SK-N-SH (cell line): ENCODE results near the gene MAPK12. TPM values are rescaled to one million over a fixed set of nuclear protein-coding genes. Genes with fewer than 3 reads are reported as not detected.
A peak's percentile ranks its signal among the peaks of the same experiment; 100 is the strongest.

Experiments
- CTCF ChIA-PET: fragments of 300-600, 350-600 bp; formaldehyde crosslinking; extraction: SDS; loops from one replicate; lab custom pipeline; 2021; lab: Yijun Ruan, JAX
- POLR2A ChIA-PET: fragments of 350-600 bp; sonication (Branson Sonifier 250); formaldehyde crosslinking; extraction: SDS; loops from one replicate; lab custom pipeline; 2020; ENCODE audit warnings: antibody characterized with exemption, inconsistent platforms; lab: Yijun Ruan, JAX
- DNase-seq: peaks from one replicate; pipeline ENCODE4 v3.0.0; 2012
- H2AFZ ChIP-seq: fragments of 200-600 bp; sonication (generic); 2 replicates; pipeline ENCODE4 v1.8.1; 2016; ENCODE audit warnings: antibody characterized with exemption, mild to moderate bottlenecking, low read depth
- H3F3A ChIP-seq: fragments of 200-600 bp; sonication (generic); replicated peaks from 2 replicates; pipeline ENCODE3; 2016; ENCODE audit warnings: antibody characterized with exemption, mild to moderate bottlenecking; ENCODE audit not compliant: insufficient read depth
- H3K27ac ChIP-seq, 2 experiments: fragments of 200-500 bp in 1 of 2; fragments of 200-600 bp in 1 of 2; sonication (Bioruptor generic) in 1 of 2; sonication (generic), shearing (Covaris generic) in 1 of 2; 2 replicates each; pipeline versions ENCODE4 v1.5.1 to v1.6.1; 2014 to 2016; ENCODE audit warnings: low read depth in 2 of 2, inconsistent platforms in 1 of 2, low read length in 1 of 2, mild to moderate bottlenecking in 1 of 2, mixed read lengths in 1 of 2
- H3K27me3 ChIP-seq: fragments of 200-600 bp; sonication (generic), shearing (Covaris generic); 2 replicates; pipeline ENCODE4 v1.6.1; 2016; ENCODE audit warnings: mixed run types; ENCODE audit not compliant: insufficient read depth
- H3K36me3 ChIP-seq, 2 experiments: fragments of 200-500 bp in 1 of 2; fragments of 200-600 bp in 1 of 2; sonication (Bioruptor generic) in 1 of 2; sonication (generic) in 1 of 2; replicated peaks in 1 of 2; 2 replicates each; pipeline versions ENCODE3 to v1.5.1; 2014 to 2016; ENCODE audit warnings: low read length in 1 of 2, mild to moderate bottlenecking in 1 of 2; ENCODE audit not compliant: insufficient read depth in 2 of 2, control insufficient read depth in 1 of 2
- H3K4me1 ChIP-seq, 2 experiments: fragments of 200-500 bp in 1 of 2; fragments of 200-600 bp in 1 of 2; sonication (Bioruptor generic) in 1 of 2; sonication (generic), shearing (Covaris generic) in 1 of 2; 2 replicates each; pipeline versions ENCODE4 v1.5.1 to v1.6.1; 2014 to 2016; ENCODE audit warnings: low read depth in 1 of 2, low read length in 1 of 2, mixed run types in 1 of 2; ENCODE audit not compliant: insufficient read depth in 2 of 2, control insufficient read depth in 1 of 2
- H3K4me2 ChIP-seq: fragments of 200-600 bp; sonication (generic), shearing (Covaris generic); 2 replicates; pipeline ENCODE4 v1.6.1; 2017; ENCODE audit warnings: mixed run types
- H3K4me3 ChIP-seq, 2 experiments: fragments of 200-500 bp in 1 of 2; fragments of 200-600 bp in 1 of 2; sonication (Bioruptor generic) in 1 of 2; sonication (generic), shearing (Covaris generic) in 1 of 2; 2 replicates each; pipeline versions ENCODE4 v1.5.1 to v1.8.1; 2014 to 2016; ENCODE audit warnings: low read depth in 2 of 2, inconsistent platforms in 1 of 2, low read length in 1 of 2, mild to moderate bottlenecking in 1 of 2, mixed read lengths in 1 of 2, moderate library complexity in 1 of 2
- H3K79me2 ChIP-seq: fragments of 200-600 bp; sonication (generic); 2 replicates; pipeline ENCODE4 v1.8.1; 2017; ENCODE audit warnings: mild to moderate bottlenecking; ENCODE audit not compliant: insufficient read depth
- H3K9ac ChIP-seq: fragments of 200-600 bp; sonication (generic); 2 replicates; pipeline ENCODE4 v1.6.1; 2017; ENCODE audit warnings: mixed run types
- H3K9me2 ChIP-seq: fragments of 200-600 bp; sonication (generic); 2 replicates; pipeline ENCODE4 v1.6.1; 2017; ENCODE audit warnings: mixed run types
- H3K9me3 ChIP-seq: fragments of 200-600 bp; sonication (generic); 2 replicates; pipeline ENCODE4 v1.6.1; 2017; ENCODE audit warnings: mixed run types, mild to moderate bottlenecking, moderate library complexity
- H4K20me1 ChIP-seq: fragments of 200-600 bp; sonication (generic); 2 replicates; pipeline ENCODE4 v1.6.1; 2017; ENCODE audit warnings: mild to moderate bottlenecking, mixed run types; ENCODE audit not compliant: insufficient read depth
- EP300 ChIP-seq, 2 experiments: IDR thresholded peaks; 2 replicates each; pipeline versions ENCODE4 v1.4.0 to v1.6.1; 2012; ENCODE audit warnings: borderline replicate concordance in 1 of 2, low read depth in 1 of 2, low read length in 1 of 2
- EZH2phosphoT487 ChIP-seq: fragments of 200-600 bp; sonication (generic); IDR thresholded peaks from 2 replicates; pipeline ENCODE4 v1.6.1; 2017; ENCODE audit warnings: low read depth, mixed run types, mild to moderate bottlenecking, antibody characterized with exemption, moderate library complexity, borderline replicate concordance
- FOXJ3 ChIP-seq: sonication (generic); formaldehyde crosslinking; IDR thresholded peaks from 2 replicates; pipeline ENCODE4 v1.5.1; 2020; ENCODE audit warnings: mild to moderate bottlenecking, missing genetic modification reagents
- MXI1 ChIP-seq: IDR thresholded peaks from 2 replicates; pipeline ENCODE4 v1.6.1; 2012; ENCODE audit warnings: mild to moderate bottlenecking, low read depth, low read length, improper control_type of control experiment
- NRF1 ChIP-seq: IDR thresholded peaks from 2 replicates; pipeline ENCODE4 v1.6.1; 2012; ENCODE audit warnings: low read depth, mild to moderate bottlenecking, low read length
- RXRA ChIP-seq: IDR thresholded peaks from 2 replicates; pipeline ENCODE4 v1.4.0; 2012; ENCODE audit warnings: low read depth, mild to moderate bottlenecking, borderline replicate concordance
- SIN3A ChIP-seq: IDR thresholded peaks from 2 replicates; pipeline ENCODE4 v1.6.1; 2012; ENCODE audit warnings: low read depth, mild to moderate bottlenecking, low read length, moderate library complexity, borderline replicate concordance
- SMC3 ChIP-seq: IDR thresholded peaks from 2 replicates; pipeline ENCODE4 v1.6.1; 2012; ENCODE audit warnings: low read depth, low read length, improper control_type of control experiment
- TAF1 ChIP-seq: IDR thresholded peaks from 2 replicates; pipeline ENCODE4 v1.6.1; 2012; ENCODE audit warnings: low read depth, mild to moderate bottlenecking, low read length, moderate library complexity, borderline replicate concordance
- TCF12 ChIP-seq: IDR thresholded peaks from 2 replicates; pipeline ENCODE4 v1.4.0; 2012
- YY1 ChIP-seq: IDR thresholded peaks from 2 replicates; pipeline ENCODE4 v1.4.0; 2012; ENCODE audit warnings: low read depth, mild to moderate bottlenecking
- WGBS: methylation state at CpG from one replicate; pipeline ENCODE4 v1.1.6; 2017; ENCODE audit warnings: low lambda C conversion rate; 5-methylcytosine and 5-hydroxymethylcytosine counted together
- polyA plus RNA-seq, 3 experiments: library from polyadenylated mRNA; depleted of rRNA; stranded (reverse); fragments of >200 nt; gene quantifications; 2 replicates each; pipeline ENCODE4 v1.2.3, GENCODE V29; 2012
- TF ChIP-seq, protein P1 (sequence below): fragments of 200-600 bp; sonication (generic); IDR thresholded peaks from 2 replicates; pipeline ENCODE4 v1.6.1; 2017; ENCODE audit warnings: antibody characterized with exemption, mild to moderate bottlenecking, moderate library complexity
- TF ChIP-seq, protein P2 (sequence below): IDR thresholded peaks from 2 replicates; pipeline ENCODE4 v1.4.0; 2012; ENCODE audit warnings: low read depth
- TF ChIP-seq, protein P3 (sequence below): fragments of 150-350 bp; IDR thresholded peaks from 2 replicates; pipeline ENCODE4 v1.6.1; 2016; ENCODE audit warnings: mild to moderate bottlenecking, low read depth, low read length

Gene MAPK12
- polyA plus RNA-seq, 1 of the 3 experiments (the other 2 are of a cell fraction) = 118 TPM

DNA sequence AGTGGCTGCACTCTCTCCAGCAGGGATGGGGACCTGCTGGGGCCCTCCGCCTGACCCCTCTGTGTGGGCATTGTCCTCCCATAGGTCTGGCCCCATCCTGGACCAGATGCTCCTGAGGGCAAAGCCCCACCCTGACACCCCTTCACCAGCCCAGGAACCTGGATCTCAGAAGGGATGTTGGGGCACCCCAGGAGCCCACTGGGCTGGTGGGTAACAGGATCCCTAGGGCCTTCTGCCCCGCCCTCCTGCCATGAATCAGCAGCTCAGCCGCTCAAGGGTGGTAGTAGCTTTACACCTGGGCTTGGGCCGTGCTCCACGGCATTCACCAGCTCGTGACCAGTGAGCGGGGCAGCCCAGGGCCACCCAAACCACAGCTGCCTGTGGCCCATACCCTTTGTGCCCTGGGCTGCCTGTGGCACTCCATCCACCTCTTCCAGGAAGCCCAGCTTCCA, 1.0 kb upstream of the MAPK12 start (continued):
- TF ChIP-seq, protein P1, sequence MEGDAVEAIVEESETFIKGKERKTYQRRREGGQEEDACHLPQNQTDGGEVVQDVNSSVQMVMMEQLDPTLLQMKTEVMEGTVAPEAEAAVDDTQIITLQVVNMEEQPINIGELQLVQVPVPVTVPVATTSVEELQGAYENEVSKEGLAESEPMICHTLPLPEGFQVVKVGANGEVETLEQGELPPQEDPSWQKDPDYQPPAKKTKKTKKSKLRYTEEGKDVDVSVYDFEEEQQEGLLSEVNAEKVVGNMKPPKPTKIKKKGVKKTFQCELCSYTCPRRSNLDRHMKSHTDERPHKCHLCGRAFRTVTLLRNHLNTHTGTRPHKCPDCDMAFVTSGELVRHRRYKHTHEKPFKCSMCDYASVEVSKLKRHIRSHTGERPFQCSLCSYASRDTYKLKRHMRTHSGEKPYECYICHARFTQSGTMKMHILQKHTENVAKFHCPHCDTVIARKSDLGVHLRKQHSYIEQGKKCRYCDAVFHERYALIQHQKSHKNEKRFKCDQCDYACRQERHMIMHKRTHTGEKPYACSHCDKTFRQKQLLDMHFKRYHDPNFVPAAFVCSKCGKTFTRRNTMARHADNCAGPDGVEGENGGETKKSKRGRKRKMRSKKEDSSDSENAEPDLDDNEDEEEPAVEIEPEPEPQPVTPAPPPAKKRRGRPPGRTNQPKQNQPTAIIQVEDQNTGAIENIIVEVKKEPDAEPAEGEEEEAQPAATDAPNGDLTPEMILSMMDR = no peak

DNA sequence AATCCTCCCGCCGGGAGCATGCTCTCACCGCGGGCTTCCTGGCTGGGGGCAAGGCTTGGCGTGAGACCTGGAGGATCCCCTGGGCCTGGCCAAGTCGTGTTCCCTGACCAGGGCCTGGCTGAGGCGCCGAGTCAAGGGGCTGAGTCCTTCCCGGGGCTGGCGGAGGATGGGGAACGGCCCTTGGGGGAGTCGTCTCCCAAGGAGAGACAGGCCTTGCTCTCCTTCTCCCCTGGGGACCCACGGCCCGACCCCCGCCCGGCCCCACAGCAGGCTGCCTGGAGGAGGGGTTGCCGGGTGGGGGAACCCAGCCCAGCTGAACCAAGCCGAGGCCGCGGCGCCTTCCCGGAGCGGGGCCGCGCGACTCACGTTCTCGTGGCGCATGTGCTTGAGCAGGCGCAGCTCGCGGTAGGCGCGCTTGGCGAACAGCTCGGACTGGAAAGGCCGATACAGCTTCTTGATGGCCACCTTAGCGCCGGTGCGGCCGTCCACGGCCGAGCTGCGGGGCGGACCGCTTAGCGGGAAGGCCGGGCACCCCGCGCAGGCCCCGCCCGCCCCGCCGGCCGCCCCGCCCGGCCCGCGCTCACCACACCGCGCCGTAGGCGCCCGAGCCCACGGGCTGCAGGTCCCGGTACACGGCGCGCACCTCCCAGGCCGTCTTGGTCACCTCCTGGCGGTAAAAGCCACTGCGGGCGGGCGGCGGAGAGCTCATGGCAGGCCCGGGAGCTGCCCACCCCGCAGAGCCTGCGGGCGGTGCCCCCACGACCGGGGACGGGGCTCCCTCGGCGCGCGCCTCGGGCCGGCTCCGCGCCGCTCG, 475 bp downstream of the MAPK12 start:
- H3K4me3 ChIP-seq = peak overlapping the region; percentile 67 to 72
- POLR2A ChIA-PET = interaction anchor here (1.0 to 1.8 kb wide), 3 partner anchors 11 to 81 kb away, joined by 3 to 4 read pairs (median 3); no protein-coding TSS in a partner anchor
- H2AFZ ChIP-seq = no peak overlapping the region

More for the DNA sequence above, 475 bp downstream of the MAPK12 start:
- TF ChIP-seq, protein P1 = no peak
- TF ChIP-seq RXRA = no peak
- peak; percentile 50; the same call in 1 of the 2 replicates for TF ChIP-seq MXI1
- peak; percentile 69 for TF ChIP-seq NRF1
- no peak for TF ChIP-seq TCF12
- TF ChIP-seq SMC3 = no peak
- TF ChIP-seq EZH2phosphoT487 = no peak
- TF ChIP-seq, protein P2, sequence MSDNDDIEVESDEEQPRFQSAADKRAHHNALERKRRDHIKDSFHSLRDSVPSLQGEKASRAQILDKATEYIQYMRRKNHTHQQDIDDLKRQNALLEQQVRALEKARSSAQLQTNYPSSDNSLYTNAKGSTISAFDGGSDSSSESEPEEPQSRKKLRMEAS = peak; percentile 79
- TF ChIP-seq TAF1 = no peak
- TF ChIP-seq, protein P3, sequence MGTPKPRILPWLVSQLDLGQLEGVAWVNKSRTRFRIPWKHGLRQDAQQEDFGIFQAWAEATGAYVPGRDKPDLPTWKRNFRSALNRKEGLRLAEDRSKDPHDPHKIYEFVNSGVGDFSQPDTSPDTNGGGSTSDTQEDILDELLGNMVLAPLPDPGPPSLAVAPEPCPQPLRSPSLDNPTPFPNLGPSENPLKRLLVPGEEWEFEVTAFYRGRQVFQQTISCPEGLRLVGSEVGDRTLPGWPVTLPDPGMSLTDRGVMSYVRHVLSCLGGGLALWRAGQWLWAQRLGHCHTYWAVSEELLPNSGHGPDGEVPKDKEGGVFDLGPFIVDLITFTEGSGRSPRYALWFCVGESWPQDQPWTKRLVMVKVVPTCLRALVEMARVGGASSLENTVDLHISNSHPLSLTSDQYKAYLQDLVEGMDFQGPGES = no peak
- no peak for TF ChIP-seq YY1
- no peak for TF ChIP-seq FOXJ3 (CRISPR knock-in tag)
- no peak for TF ChIP-seq EP300 (IDR thresholded peaks at IDR 0.05; ENCODE audit: borderline replicate concordance in 1 of 2, low read depth in 1 of 2, low read length in 1 of 2)
- TF ChIP-seq SIN3A = peak; percentile 44; the same call in 1 of the 2 replicates
- peak overlapping the region; percentile 26 to 81 for H3K27ac ChIP-seq
- CTCF ChIA-PET = interaction anchor here (0.7 to 4.9 kb wide), 7 partner anchors 9 to 265 kb away, joined by 3 to 34 read pairs (median 22); partner anchors contain the start of genes DENND6B and HDAC10
- no peaks in the 10 kb centered on the region for H3K9me2 ChIP-seq
- DNase-seq = peak; percentile 84
- peaks cover 0 to 16% of the 10 kb centered on the region in 2 experiments for H3K36me3 ChIP-seq
- H3F3A ChIP-seq = no peaks in the 10 kb centered on the region
- no peaks in the 10 kb centered on the region for H4K20me1 ChIP-seq
- H3K9ac ChIP-seq = peak overlapping the region; percentile 73
- H3K9me3 ChIP-seq = no peaks in the 10 kb centered on the region
- peak overlapping the region; percentile 91 for H3K4me2 ChIP-seq
- peaks cover 27% of the 10 kb centered on the region for H3K79me2 ChIP-seq
- 5% methylated on average over 11 of the region's 92 CpGs for WGBS
- peaks cover 14 to 25% of the 10 kb centered on the region in 2 experiments; a peak in 2 of 4 replicates for H3K4me1 ChIP-seq
- no peaks in the 10 kb centered on the region for H3K27me3 ChIP-seq
